ENCODE data around the gene ZNG1A. TPM values are rescaled to one million over a fixed set of nuclear protein-coding genes. Genes with fewer than 3 reads are reported as not detected.

ZNG1A gene
- total RNA-seq, result 25.2 and 33.1 TPM in 2 replicates

DNA sequence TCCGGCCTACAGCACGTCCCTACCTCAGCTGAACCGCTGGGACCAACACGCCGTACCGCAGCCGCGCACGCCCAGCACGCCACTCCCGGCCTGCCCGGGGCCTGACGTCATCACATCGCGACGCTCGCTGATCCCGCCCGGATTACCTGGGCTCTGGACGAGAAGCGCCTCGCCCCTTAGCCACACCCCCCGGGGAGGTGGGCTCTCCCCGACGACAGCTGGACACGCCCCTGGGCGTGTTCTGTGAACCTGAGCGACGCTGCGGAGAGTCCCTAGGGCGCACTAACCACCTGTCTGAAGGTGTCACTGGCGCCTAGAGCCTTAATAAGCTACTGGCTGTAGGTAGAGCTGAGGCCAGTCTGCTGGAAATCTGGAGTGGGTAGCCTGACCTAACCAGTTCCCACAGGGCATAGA lies at the start of gene ZNG1A:
ZNG1A (minus strand) TSS at position 87 of the 414 bp plus-strand sequence. CDS start 87 bp downstream, outside the sequence.

DNA sequence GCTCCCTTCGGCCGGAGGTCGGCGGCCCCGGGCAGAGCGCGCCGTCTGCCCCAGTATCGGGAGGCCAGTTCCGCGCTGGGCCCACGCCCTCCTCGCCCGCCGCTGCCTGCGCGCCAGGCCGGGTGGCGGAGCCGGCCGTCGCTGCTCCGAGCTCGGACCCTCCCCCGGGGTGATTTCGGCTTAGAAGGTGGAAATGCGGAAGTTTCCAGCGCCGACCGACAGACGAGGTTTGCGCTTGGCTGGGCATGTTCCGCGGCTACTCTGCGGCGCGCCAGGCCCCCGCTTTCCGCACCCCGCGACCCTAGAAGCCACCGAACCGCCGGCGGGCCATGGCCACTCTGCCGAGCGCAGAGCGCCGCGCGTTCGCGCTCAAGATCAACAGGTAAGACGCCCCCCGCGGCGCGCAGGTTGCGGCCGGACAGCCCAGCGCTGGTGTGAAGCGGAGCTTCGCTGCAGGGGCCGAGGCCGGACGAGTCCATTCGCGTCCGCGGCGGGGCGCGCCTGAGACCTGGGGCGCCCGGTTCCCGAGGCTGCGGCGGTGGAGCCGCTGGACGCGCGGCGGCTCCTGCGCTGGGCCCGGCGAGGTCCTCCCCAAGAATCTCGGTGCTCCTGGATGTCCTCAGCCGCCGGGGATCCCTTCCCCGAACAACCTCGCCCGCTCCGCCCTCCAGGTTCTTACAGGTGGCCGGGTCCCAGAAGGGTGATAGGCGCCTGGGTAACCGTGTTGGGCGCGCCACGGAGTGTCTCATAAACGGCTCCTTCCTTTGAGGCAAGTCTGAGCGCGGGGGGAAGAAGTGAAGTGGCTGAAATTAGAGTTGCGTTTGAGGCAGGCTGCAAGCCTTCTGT lies 36.0 kb upstream of the ZNG1A start, which contains the start of gene DOCK8:
DOCK8 (plus strand) TSS at position 218 of the 846 bp plus-strand sequence; CDS start at position 330, 112 bp downstream.

DNA sequence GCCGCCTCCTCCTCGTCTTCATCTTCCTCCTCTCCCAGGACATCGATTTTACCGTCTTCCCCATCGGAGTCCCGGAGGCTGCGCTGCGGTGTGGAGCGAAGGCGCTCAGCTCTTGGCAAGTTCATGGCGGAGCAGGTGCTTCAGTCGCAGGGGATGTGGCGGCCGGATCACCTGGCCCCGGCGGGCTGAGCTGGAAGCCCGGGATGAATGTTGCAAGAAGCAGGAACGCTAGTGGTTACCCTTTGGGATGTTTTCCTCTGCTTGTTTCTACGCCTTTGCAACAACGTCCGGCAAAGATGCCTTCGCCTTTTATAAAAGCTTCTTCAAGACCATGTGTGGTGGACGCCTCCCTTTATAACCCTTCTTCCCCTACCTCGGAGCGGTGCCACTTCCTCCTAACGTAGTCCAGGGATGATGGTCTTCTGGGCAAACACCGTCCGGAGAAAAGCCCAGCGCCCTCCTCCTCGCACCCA lies 60.8 kb downstream of the ZNG1A start, which contains the start of gene FOXD4:
FOXD4 (minus strand) TSS at position 423 of the 473 bp plus-strand sequence; CDS start at position 125, 298 bp downstream.

Other genes starting within 250 kb of the ZNG1A start
- 2.7 and 3.9 TPM in 2 replicates for gene WASHC1, start 149.6 kb downstream of the ZNG1A start, total RNA-seq
- gene FOXD4, start 60.6 kb downstream of the ZNG1A start, total RNA-seq, result under 0.01 and 0.19 TPM in 2 replicates
- 3.2 and 3.9 TPM in 2 replicates for gene DOCK8, start 35.8 kb upstream of the ZNG1A start, total RNA-seq

Data from vein endothelial cell (primary cell).